Thyroid gland (tissue), 4 donors: ENCODE results near the gene LRRC8D.

Experiments used
- POLR2A ChIP-seq, 2 donors: fragments of 450-650 bp; IDR thresholded peaks; one replicate each; pipeline ENCODE4 v1.6.1; 2017; ENCODE audit warnings: antibody characterized with exemption in 2 of 2, mild to moderate bottlenecking in 2 of 2, moderate library complexity in 1 of 2
- TF ChIP-seq, protein P1 (sequence below), 6 experiments: fragments of 200-600 bp in 3 of 6; fragments of 450-650 bp in 3 of 6; sonication (generic) in 3 of 6; IDR thresholded peaks; one replicate each; pipeline ENCODE4 v1.5.1; 2016 to 2019; ENCODE audit warnings: antibody characterized with exemption in 6 of 6, mild to moderate bottlenecking in 2 of 6, inconsistent platforms in 1 of 6, moderate library complexity in 1 of 6

DNA sequence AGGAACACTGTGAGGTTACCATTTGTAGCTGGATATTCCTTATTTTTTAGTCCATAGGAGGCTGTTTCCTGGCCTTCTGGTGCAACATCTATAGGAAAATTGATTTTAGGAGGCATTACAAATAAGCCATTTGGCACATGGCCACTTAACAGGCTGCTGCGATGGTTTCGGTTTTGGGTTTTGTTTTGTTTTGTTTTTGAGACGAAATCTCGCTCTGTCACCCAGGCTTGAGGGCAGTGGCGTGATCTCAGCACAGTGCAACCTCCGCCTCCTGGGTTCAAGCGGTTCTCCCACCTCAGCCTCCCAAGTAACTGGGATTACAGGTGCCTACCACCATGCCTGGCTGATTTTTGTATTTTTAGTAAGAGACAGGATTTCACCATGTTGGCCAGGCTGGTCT is 20.1 kb upstream of the LRRC8D start:
- TF ChIP-seq, protein P1, sequence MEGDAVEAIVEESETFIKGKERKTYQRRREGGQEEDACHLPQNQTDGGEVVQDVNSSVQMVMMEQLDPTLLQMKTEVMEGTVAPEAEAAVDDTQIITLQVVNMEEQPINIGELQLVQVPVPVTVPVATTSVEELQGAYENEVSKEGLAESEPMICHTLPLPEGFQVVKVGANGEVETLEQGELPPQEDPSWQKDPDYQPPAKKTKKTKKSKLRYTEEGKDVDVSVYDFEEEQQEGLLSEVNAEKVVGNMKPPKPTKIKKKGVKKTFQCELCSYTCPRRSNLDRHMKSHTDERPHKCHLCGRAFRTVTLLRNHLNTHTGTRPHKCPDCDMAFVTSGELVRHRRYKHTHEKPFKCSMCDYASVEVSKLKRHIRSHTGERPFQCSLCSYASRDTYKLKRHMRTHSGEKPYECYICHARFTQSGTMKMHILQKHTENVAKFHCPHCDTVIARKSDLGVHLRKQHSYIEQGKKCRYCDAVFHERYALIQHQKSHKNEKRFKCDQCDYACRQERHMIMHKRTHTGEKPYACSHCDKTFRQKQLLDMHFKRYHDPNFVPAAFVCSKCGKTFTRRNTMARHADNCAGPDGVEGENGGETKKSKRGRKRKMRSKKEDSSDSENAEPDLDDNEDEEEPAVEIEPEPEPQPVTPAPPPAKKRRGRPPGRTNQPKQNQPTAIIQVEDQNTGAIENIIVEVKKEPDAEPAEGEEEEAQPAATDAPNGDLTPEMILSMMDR (IDR thresholded peaks at IDR 0.05): no peak
- no peak for TF ChIP-seq POLR2A (IDR thresholded peaks at IDR 0.05)
